K562 (cell line): ENCODE measurements around the gene GMPR2. TPM values are rescaled to one million over a fixed set of nuclear protein-coding genes. Genes with fewer than 3 reads are reported as not detected.

Experiments used
- ATAC-seq: fragments of 200-7000 bp; cut with Tn5 transposase; 3 replicates; pipeline ENCODE4 v1.9.1; 2020; ENCODE audit warnings: moderate library complexity
- BruUV-seq: library from RNA; stranded (reverse); fragments of 400-500 nt; replicated peaks from 2 replicates; lab custom pipeline; 2021; lab: Mats Ljungman, UMichigan
- CTCF ChIA-PET: fragments of 300-600 bp; formaldehyde crosslinking; extraction: SDS; loops from one replicate; lab custom pipeline; 2021; ENCODE audit warnings: low intra/inter-chr PET ratio; lab: Yijun Ruan, JAX
- POLR2A ChIA-PET: fragments of 300-600, 350-650 bp; sonication (Branson Sonifier 250); formaldehyde crosslinking; extraction: SDS; loops from one replicate; lab custom pipeline; 2021; ENCODE audit warnings: antibody characterized with exemption, inconsistent platforms; lab: Yijun Ruan, JAX
- DNase-seq, 4 experiments: peaks; one replicate each; pipeline versions ENCODE4 v3.0.0 to v3.0.0-alpha.2; 2011 to 2018; ENCODE audit warnings: low spot score in 3 of 4, mixed read lengths in 3 of 4; ENCODE audit errors: extremely low read depth in 1 of 4
- FAIRE-seq: peaks from 2 replicates; lab custom pipeline; 2011; peaks lifted over from hg19 to GRCh38; lab: Jason Lieb, UNC
- H2AFZ ChIP-seq: 2 replicates; pipeline ENCODE4 v1.6.0; 2011; ENCODE audit warnings: low read depth, low read length, control low read depth, inconsistent platforms
- H3K27ac ChIP-seq: fragments of 200-600 bp; 3 replicates; pipeline ENCODE4 v1.8.0; 2011; ENCODE audit warnings: low read depth, mild to moderate bottlenecking, control low read depth, inconsistent platforms, low read length, moderate library complexity, mixed read lengths; ENCODE audit errors: extremely low read depth
- H3K27me3 ChIP-seq, 2 experiments: fragments of 300-600 bp in 1 of 2; 2 replicates in 1 of 2; 3 replicates in 1 of 2; pipeline versions ENCODE4 v1.6.0 to v1.8.0; 2011; ENCODE audit warnings: inconsistent platforms in 2 of 2, low read length in 2 of 2, mild to moderate bottlenecking in 1 of 2, mixed read lengths in 1 of 2, moderate library complexity in 1 of 2; ENCODE audit not compliant: control insufficient read depth in 2 of 2, insufficient read depth in 2 of 2
- H3K36me3 ChIP-seq: fragments of 300-600 bp; 3 replicates; pipeline ENCODE4 v1.8.0; 2011; ENCODE audit warnings: mild to moderate bottlenecking, low read length, inconsistent platforms; ENCODE audit not compliant: control insufficient read depth, insufficient read depth
- H3K4me1 ChIP-seq, 2 experiments: fragments of 200-600 bp in 1 of 2; replicated peaks in 1 of 2; 2 replicates in 1 of 2; 3 replicates in 1 of 2; pipeline versions ENCODE4 v1.5.1 to v1.8.0; 2011; ENCODE audit warnings: inconsistent platforms in 2 of 2, low read length in 2 of 2, mild to moderate bottlenecking in 1 of 2, mixed read lengths in 1 of 2, moderate library complexity in 1 of 2; ENCODE audit not compliant: control insufficient read depth in 2 of 2, insufficient read depth in 2 of 2
- H3K4me2 ChIP-seq: 2 replicates; pipeline ENCODE4 v1.6.1; 2011; ENCODE audit warnings: low read length, control low read depth, inconsistent platforms, mixed read lengths; ENCODE audit not compliant: insufficient read depth
- H3K4me3 ChIP-seq: fragments of 200-600 bp; sonication (generic), shearing (Covaris generic); 2 replicates; pipeline ENCODE4 v1.5.1; 2016; ENCODE audit warnings: control low read depth, inconsistent platforms
- H3K79me2 ChIP-seq: fragments of 200-600 bp; 3 replicates; pipeline ENCODE4 v1.8.0; 2011; ENCODE audit warnings: low read length, inconsistent platforms; ENCODE audit not compliant: control insufficient read depth, insufficient read depth
- H3K9ac ChIP-seq, 2 experiments: 2 replicates each; pipeline versions ENCODE4 v1.6.0 to v1.6.1; 2011; ENCODE audit warnings: low read depth in 2 of 2, low read length in 2 of 2, control low read depth in 1 of 2, inconsistent platforms in 1 of 2, mild to moderate bottlenecking in 1 of 2, mixed read lengths in 1 of 2; ENCODE audit not compliant: insufficient read depth in 1 of 2
- H3K9me1 ChIP-seq: one replicate; pipeline ENCODE4 v1.6.0; 2011; ENCODE audit warnings: inconsistent platforms, mild to moderate bottlenecking, low read length, moderate library complexity; ENCODE audit not compliant: control insufficient read depth, insufficient read depth
- H3K9me3 ChIP-seq: replicated peaks from 2 replicates; pipeline ENCODE4 v1.5.1; 2011; ENCODE audit warnings: low read depth, low read length, inconsistent platforms; ENCODE audit not compliant: control insufficient read depth, insufficient read depth
- H4K20me1 ChIP-seq: replicated peaks from 2 replicates; pipeline ENCODE4 v1.6.1; 2011; ENCODE audit warnings: low read length, inconsistent platforms, mixed read lengths; ENCODE audit not compliant: control insufficient read depth, insufficient read depth
- BCL6 ChIP-seq: fragments of 250-450 bp; sonication (Bioruptor Pico); IDR thresholded peaks from 2 replicates; pipeline ENCODE4 v1.4.0; 2020
- CREB3L1 ChIP-seq: fragments of 450-650 bp; IDR thresholded peaks from 2 replicates; pipeline ENCODE4 v1.6.1; 2014; ENCODE audit warnings: low read depth, mild to moderate bottlenecking, moderate library complexity, borderline replicate concordance
- MAFG ChIP-seq: fragments of 450-650 bp; conservative IDR thresholded peaks from 2 replicates; pipeline ENCODE4 v1.6.1; 2016; ENCODE audit warnings: missing genetic modification characterization, missing compliant biosample characterization
- RNF2 ChIP-seq: sonication (generic); IDR thresholded peaks from 2 replicates; pipeline ENCODE4 v1.6.1; 2016
- ZNF12 ChIP-seq: sonication (generic); formaldehyde crosslinking; IDR thresholded peaks from 2 replicates; pipeline ENCODE4 v1.4.0; 2020; ENCODE audit warnings: mild to moderate bottlenecking, missing genetic modification reagents
- ZNF212 ChIP-seq: fragments of 450-650 bp; formaldehyde crosslinking; IDR thresholded peaks from 2 replicates; pipeline ENCODE4 v1.4.0; 2020; ENCODE audit warnings: mild to moderate bottlenecking
- WGBS: fragments of 100-300 bp; shearing (Covaris generic); methylation state at CpG from one replicate; pipeline ENCODE4 v1.1.6; 2016; ENCODE audit warnings: low coverage, mixed read lengths; ENCODE audit not compliant: insufficient coverage; ENCODE audit errors: missing lambda C conversion rate; 5-methylcytosine and 5-hydroxymethylcytosine counted together
- in situ Hi-C: fragments of 300-500 bp; cut with MboI; formaldehyde crosslinking; loops from 4 replicates; pipeline ENCODE4 v1.15.0; 2018; ENCODE audit warnings: inconsistent platforms, mixed read lengths
- intact Hi-C: fragments of 100-400 bp; cut with micrococcal nuclease; formaldehyde crosslinking; loops from 2 replicates; pipeline ENCODE4 v1.14.2; 2022
- polyA plus RNA-seq, 8 experiments: library from polyadenylated mRNA; depleted of rRNA in 4 of 8; stranded (reverse) in 5 of 8; unstranded in 3 of 8; fragments of >200 nt; fragmentation: Nextera tagmentation in 2 of 8; fragmentation: Illumina TruSeq in 1 of 8; extraction: Ambion mirVana in 2 of 8; extraction: Trizol in 1 of 8; gene quantifications; 2 replicates each; pipeline versions ENCODE4 v1.2.1 to v1.2.3, GENCODE V29; 2011 to 2014; ENCODE audit warnings: inconsistent platforms in 1 of 8, missing spikeins in 1 of 8
- total RNA-seq, 7 experiments: library from RNA; depleted of rRNA in 6 of 7; stranded (reverse); fragments of >200 nt in 6 of 7; fragmentation: Illumina TruSeq in 2 of 7; extraction: Trizol in 2 of 7; gene quantifications; 2 replicates each; pipeline versions ENCODE4 v1.2.1 to v1.2.3, GENCODE V29; 2011 to 2021; ENCODE audit warnings: low replicate concordance in 1 of 7

The GMPR2 gene
- total and polyA plus RNA-seq, 9 of the 15 experiments (the other 6 are each of a cell fraction or from before 2014, with no cell fraction given): 26.4 to 67.4 (median 36.3) TPM

GRCh38 chr14:24206260-24207103, 26.2 kb upstream of the GMPR2 start:
- CTCF ChIA-PET: no interaction called here
- H3K4me1 ChIP-seq: peaks cover 8 to 13% of the 10 kb centered on the region in 2 experiments; a peak in 4 of 5 replicates
- no peak for FAIRE-seq
- TF ChIP-seq RNF2 (no peak), CREB3L1 (no peak), BCL6 (CRISPR knock-in tag) (no peak), MAFG (tag) (no peak), ZNF12 (CRISPR knock-in tag) (no peak), ZNF212 (CRISPR knock-in tag) (no peak)
- TF ChIP-seq, all 486 proteins: peak for 0
- no TSS peak for BruUV-seq
- no peak overlapping the region for H3K9ac ChIP-seq
- H3K79me2 ChIP-seq: 0 out of 3 replicates have a peak, but pooled peaks cover 3% of the 10 kb centered on the region
- peaks cover 62% of the 10 kb centered on the region; the same call in 2 of the 3 replicates for H3K36me3 ChIP-seq
- WGBS: 98% methylated on average over 10 of the region's 11 CpGs
- in situ Hi-C loops (no loop called here), intact Hi-C loops (no loop called here)
- no peak overlapping the region for H3K4me3 ChIP-seq
- no peaks in the 10 kb centered on the region for H3K9me1 ChIP-seq
- H3K27me3 ChIP-seq: no peaks in the 10 kb centered on the region
- POLR2A ChIA-PET: interaction anchor here (0.8 to 4.0 kb wide), 4 partner anchors 11 to 101 kb away, joined by 3 to 19 read pairs (median 4); partner anchors contain the start of genes CIDEB and TM9SF1
- H3K27ac ChIP-seq: no peak overlapping the region
- H3K4me2 ChIP-seq: no peak overlapping the region
- no peak for ATAC-seq
- H3K9me3 ChIP-seq: no peaks in the 10 kb centered on the region
- H2AFZ ChIP-seq: no peak overlapping the region
- DNase-seq: no peak
- no peaks in the 10 kb centered on the region; the same call in 1 of the 2 replicates for H4K20me1 ChIP-seq
